HEK293T (cell line): ENCODE measurements around the gene S100P.

Source experiments
- BHLHE40 ChIP-seq: fragments of 450-650 bp; IDR thresholded peaks from 2 replicates; pipeline ENCODE4 v1.6.1; 2016; ENCODE audit warnings: mild to moderate bottlenecking, moderate library complexity, borderline replicate concordance
- ELF4 ChIP-seq: fragments of 450-650 bp; IDR thresholded peaks from 2 replicates; pipeline ENCODE4 v1.6.1; 2017; ENCODE audit warnings: antibody characterized with exemption
- FOXK2 ChIP-seq: fragments of 450-650 bp; IDR thresholded peaks from 2 replicates; pipeline ENCODE4 v1.6.1; 2016; ENCODE audit warnings: mild to moderate bottlenecking
- FOXM1 ChIP-seq: fragments of 450-650 bp; IDR thresholded peaks from 2 replicates; pipeline ENCODE4 v1.6.1; 2017; ENCODE audit warnings: mild to moderate bottlenecking, borderline replicate concordance
- HDGF ChIP-seq: fragments of 450-650 bp; IDR thresholded peaks from 2 replicates; pipeline ENCODE4 v1.6.1; 2017; ENCODE audit warnings: antibody characterized with exemption, borderline replicate concordance
- SP1 ChIP-seq: fragments of 450-650 bp; IDR thresholded peaks from 2 replicates; pipeline ENCODE4 v1.6.1; 2017
- TARDBP ChIP-seq: fragments of 450-650 bp; IDR thresholded peaks from 2 replicates; pipeline ENCODE4 v1.6.1; 2016

- no peak for TF ChIP-seq HDGF
- no peak for TF ChIP-seq FOXK2
- TF ChIP-seq FOXM1: no peak
- no peak for TF ChIP-seq ELF4
- no peak for TF ChIP-seq TARDBP
- TF ChIP-seq BHLHE40: no peak
- TF ChIP-seq SP1: no peak
Observed at GRCh38 chr4:6727081-6727942, 33.6 kb downstream of the S100P start.
